NK-92 (cell line): Measurements from ENCODE around the gene OSBPL9.

Source experiments
- DNase-seq: peaks from one replicate; lab custom pipeline; 2025; ENCODE audit not compliant: unreplicated experiment; lab: John Stamatoyannopoulos, UW

The OSBPL9 gene

GRCh38 chr1:51733793-51734522 lies 117.1 kb downstream of the OSBPL9 start:
- no peak for DNase-seq

DNA sequence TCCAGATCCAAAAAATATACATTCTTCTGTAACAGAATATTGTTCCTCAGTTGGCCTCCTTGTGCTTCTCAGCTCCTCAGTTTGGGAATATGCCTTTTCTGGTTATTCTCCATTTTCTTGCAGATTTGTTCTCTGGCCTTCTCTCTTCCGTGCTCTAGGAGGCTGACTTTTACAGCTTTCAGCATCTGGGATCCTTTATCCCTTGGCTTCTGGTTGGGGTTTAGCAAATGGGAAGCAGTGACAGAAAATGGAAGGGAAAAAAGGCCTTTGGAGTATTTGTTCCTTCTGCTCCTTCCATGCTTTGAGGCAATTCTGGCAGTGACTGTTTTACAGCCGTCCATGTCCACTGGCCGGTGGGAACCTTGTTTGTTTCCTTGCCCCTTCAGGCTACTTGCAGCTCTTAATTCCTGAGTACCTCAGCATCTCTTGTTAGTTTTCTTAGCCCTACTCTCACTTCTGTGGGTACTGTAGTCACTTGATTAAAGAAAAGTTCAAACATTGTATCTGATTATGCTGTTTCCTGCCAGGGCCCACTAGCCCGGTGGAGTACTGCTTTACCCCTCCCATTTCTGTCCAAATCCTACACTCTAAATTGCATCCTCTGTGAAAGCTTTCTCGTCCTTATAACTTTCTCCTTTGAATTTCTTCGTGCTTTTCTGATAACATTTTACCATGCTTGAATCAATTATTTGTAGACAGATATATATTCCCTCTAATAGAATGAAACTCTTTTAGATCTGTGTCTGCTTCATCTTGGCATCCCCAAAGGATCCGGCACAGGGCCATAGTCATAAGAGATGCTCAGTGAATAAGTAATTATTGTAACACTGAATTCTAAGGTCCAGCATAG lies 118.2 kb downstream of the OSBPL9 start:
- DNase-seq, result no peak

- DNase-seq, result no peak
Observed at GRCh38 chr1:51735746-51736254, 118.9 kb downstream of the OSBPL9 start.

DNA sequence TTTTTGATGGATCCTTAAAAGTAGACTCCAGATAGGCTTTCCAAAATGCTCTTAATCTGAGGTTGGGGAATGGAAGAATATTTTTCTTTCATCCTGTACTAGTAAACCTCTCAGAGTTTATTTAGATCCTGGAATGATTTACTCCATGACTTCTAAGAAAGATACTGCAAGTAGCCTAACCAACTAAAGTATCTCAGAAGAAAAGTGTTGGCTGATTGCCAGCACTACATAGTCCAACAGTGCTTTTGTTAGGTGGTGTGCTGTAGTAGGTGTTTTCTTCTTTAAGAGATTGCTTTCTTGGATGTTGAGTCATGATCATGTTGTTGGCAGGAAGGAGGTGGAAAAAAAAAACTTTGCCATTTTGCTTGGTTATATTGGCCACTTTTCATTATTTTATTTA lies 119.8 kb downstream of the OSBPL9 start:
- no peak for DNase-seq

GRCh38 chr1:51738681-51739080 lies 121.8 kb downstream of the OSBPL9 start:
- DNase-seq, result no peak

DNA sequence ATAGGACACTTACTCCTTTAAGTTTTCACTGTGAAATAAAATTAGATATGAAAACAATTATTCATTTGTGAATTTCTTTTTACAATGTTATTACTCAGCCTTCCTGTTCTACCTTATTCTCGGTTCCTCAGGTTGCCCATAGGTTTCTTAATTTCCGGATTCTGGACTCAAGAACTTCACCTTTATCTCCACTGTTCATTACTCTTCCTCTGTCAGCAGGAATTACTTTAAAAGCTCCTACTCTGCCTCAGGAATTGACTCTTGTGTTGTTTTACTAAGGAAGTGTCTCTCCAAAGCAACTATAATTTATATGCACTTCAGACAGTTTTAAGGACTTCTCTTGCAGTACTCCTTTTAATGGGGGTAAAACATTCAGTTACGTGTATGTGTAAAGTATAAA lies 123.8 kb downstream of the OSBPL9 start:
- no peak for DNase-seq

DNA sequence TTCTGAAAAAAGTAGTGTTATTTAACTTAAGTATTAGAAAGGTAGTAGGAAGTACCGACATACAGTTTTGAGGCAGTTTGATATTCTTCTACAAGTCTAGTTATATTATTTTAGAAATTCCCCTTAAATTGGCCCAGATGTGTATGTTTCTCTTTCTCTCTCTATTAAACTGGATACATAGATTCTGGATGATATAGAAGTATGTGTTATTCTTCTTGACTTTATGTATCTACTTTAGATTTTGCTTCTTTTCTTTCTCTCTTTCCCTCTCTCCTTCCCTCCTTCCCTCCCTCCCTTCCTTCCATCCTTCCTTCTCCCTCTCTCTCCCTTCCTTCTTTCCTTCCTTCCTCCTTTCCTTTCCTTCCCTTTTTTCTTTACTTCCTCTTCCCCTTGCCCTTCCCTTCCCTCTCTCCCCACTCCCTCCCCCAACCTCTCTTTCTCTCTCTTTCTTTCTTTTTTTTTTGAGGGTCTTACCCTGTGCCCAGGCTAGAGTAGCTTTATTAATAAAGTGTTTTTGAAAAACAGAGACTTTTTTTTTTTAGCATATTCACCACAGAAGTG lies 124.3 kb downstream of the OSBPL9 start:
- DNase-seq, result no peak

- no peak for DNase-seq
Observed at GRCh38 chr1:51744506-51745303, 127.8 kb downstream of the OSBPL9 start.

DNA sequence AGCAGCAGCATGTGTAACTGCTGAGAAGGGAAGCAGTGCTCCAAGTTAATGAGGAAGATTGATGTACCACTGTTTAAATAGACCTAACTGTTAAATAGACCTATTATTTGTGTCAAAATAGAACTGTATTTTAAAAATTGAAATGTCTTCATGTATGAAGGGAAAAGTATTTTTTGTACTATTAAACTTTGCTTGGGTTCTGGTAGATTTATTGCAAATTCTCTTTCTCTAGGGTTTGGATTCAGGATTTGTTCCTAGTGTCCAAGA lies 128.3 kb downstream of the OSBPL9 start:
- no peak for DNase-seq

DNA sequence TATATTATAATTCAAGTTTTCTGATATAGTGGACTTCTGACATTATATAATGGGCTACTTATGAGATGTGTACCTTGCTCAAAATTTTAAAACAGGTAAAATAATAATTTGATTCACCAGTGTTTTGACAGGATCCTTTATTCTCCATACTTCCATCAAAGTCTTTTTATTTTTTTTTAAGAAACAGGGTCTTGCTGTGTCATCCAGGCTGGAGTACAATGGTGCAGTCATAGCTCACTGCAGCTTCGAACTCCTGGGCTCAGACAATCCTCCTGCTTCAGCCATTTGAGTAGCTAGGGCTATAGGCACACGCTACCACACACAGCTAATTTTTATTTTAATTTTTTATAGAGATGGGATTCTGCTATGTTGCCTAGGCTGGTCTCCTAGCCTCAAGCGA lies 132.3 kb downstream of the OSBPL9 start:
- DNase-seq, result no peak

DNA sequence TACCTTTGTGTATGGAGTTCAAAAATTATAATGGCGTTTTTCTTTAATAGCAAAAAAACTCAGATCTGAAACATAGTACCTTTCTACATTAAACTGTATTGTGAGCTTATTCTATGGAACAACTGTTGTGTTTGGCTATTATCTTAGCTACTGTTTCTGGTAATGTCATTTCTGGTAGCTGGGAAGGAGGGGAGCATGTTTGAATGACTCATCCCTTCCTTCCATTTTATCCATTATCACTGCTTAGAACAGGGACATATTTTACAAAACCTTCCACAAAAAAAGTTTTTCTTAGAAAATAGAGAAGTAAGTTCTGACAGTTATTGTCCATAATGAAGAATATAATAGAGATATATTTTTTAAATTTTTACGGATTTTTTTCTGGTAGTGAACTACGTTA lies 133.3 kb downstream of the OSBPL9 start:
- no peak for DNase-seq

DNA sequence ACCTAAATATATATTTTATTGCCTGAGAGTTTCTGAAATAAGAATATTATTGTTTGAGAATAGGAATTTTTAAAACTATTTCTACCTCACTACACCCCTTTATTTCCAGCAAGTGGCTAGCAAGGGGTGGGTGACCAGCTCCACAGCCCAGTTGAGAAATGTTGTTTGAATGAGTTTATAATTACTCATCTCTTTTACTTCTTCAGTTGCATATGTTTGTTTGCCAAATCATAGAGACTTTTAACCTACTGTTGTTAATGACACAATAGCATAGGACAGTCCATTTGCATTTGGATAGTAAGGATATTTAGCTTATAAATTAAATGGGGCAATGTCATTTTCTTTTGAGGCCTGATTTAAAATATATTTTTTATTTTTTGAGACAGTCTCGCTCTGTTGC lies 133.8 kb downstream of the OSBPL9 start:
- no peak for DNase-seq

DNA sequence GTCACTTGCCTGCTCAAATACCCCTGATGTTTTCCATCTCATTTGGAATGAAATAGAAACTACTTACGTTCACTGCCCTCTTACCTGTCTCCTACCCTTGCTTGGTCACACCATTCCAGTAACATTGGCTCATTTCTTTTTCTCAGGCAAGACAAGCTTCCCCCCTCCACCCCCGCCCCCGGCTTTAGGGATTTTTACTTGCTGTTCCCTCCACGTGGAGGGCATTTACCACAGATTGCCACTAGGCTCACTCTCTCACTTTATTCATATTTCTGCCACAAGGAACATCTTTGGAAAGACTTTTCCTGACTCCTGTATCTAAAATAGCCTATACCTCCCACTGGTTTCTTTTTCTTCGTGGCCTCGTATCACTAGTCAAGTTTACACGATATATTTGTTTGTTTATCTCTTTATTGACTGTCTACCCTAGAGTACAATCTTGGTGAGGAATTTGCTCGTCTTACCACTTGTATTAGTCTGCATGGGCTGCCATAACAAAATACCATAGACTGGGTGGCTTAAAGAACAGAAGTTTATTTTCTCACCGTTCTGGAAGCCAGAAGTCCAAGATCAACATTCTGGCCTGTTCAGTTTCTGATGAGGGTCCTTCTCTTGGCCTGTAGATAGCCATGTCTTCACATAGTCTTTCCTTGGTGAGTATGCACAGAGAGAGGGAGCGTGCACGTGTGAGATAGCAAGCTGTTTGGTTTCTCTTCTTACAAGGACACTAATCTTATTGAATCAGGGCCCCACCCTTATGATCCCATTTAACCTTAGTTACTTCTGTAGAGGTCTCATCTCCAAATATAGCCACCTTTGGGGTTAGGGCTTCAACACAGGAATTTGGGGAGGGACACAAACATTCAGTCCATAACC lies 135.4 kb downstream of the OSBPL9 start:
- no peak for DNase-seq

GRCh38 chr1:51753969-51754368 lies 137.1 kb downstream of the OSBPL9 start:
- no peak for DNase-seq

DNA sequence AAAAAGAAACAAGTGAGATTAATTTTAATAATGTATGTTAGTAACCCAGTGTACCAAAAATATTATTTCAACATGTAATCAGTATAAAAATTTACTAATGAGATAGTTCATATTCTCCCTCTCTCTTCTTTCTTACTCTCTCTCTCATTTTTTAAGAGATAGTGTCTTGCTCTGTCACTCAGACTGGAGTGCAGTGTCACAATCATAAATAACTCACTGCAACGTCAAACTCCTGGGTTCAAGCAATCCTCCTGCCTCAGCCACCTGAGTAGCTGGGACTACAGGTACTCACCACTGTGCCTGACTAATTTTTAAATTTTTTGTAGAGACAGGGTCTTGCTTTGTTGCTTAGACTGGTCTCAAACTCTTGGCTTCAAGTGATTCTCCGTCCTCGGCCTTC lies 137.8 kb downstream of the OSBPL9 start:
- no peak for DNase-seq

GRCh38 chr1:51755437-51755836 lies 138.5 kb downstream of the OSBPL9 start:
- DNase-seq, result no peak

- no peak for DNase-seq
Observed at GRCh38 chr1:51756290-51756689, 139.4 kb downstream of the OSBPL9 start.

GRCh38 chr1:51758310-51758709 lies 141.4 kb downstream of the OSBPL9 start:
- DNase-seq, result no peak

GRCh38 chr1:51760872-51761271 lies 144.0 kb downstream of the OSBPL9 start:
- no peak for DNase-seq

- no peak for DNase-seq
Observed at GRCh38 chr1:51761351-51761750, 144.5 kb downstream of the OSBPL9 start.
